GM15510 (cell line): ENCODE results near the gene NUFIP1.

Source experiments
- POLR2A ChIP-seq: IDR thresholded peaks from 3 replicates; pipeline ENCODE4 v1.6.1; 2011; ENCODE audit warnings: borderline replicate concordance; ENCODE audit not compliant: insufficient read length; ENCODE audit errors: extremely low read depth

The NUFIP1 gene

DNA sequence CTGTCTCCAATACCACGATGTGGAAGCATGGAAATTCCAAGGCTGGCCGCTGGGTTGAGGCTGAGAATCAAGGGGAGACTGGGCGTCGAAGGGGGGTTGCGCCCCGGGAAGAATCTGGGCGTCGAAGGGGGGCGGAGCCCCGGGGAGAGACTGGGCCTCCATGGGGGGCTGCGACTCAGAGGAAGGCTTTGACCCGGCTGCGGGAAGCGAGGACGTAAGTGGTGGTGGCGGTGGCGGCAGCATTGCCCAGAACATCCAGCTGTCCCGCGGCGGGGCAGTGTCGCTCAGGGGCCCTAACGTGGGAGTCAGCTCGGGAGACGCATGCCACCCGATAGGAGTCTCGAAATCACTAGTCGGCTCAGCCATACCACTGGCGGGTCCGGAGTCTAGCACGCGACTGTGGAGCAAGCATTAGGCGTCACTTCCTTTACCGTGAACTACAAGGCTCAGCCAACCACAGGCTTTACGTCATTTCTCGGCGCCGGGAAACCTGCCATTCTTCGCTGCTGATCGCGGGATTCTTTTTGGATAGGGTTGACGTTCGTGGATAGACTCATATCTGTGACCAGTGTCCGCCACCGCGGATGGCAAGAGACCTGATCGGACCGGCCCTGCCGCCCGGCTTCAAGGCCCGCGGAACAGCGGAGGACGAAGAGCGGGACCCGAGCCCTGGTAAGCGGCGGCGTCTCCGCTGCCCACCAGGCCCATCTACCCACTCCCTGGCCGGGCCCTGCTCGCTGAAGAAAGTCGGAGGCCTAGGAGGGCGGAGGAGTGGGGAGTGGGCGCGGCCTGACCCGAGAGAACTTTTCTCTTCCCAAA, at the start of gene NUFIP1, which contains the start of gene GPALPP1:
TSS of gene NUFIP1 (minus strand) at position 401 of the 819 bp plus-strand sequence. CDS start at position 366, 35 bp downstream.
TSS of gene GPALPP1 (plus strand) at position 468 of the 819 bp plus-strand sequence. CDS start at position 585, 117 bp downstream.
- TF ChIP-seq POLR2A: peak; percentile 59

- no peak for TF ChIP-seq POLR2A
Measured at GRCh38 chr13:45036206-45036605, 46.9 kb upstream of the NUFIP1 start.

GRCh38 chr13:45034342-45034741, 45.1 kb upstream of the NUFIP1 start:
- TF ChIP-seq POLR2A: no peak

DNA sequence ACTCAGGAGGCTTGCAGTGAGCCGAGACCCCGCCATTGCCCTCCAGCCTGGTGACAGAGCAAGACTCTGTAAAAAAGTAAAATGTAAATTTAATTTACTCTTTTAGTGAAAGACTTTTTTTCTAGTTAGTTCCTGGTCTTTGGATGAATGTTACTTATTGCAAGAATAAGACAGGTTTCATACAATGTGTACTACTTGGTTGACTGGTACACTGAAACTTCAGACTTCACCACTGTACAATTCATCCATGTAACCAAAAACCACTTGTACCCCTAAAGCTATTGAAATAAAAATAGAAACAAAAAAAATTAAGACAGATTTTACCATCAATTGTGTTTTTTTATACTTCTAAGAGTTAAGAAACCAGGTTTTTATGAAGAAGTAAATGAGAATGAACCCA, 35.6 kb upstream of the NUFIP1 start:
- TF ChIP-seq POLR2A: no peak

GRCh38 chr13:45021250-45021649, 32.0 kb upstream of the NUFIP1 start:
- TF ChIP-seq POLR2A: no peak

GRCh38 chr13:45016792-45017425, 27.6 kb upstream of the NUFIP1 start:
- TF ChIP-seq POLR2A: no peak

DNA sequence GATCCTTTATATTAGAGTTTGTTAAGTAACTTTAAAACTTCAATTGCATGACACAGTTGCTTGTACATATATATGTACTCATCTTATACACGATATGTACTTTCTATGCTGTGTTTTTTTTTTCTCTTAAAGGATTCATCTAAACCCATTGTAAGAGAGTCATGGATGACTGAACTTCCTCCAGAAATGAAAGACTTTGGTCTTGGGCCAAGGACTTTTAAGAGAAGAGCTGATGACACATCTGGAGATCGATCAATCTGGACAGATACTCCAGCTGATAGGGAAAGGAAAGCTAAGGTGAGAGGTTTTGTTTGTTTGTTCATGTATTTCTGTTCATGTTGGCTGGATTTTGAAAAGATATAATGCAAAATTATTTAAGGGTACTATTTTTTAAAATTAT, 26.0 kb upstream of the NUFIP1 start:
- TF ChIP-seq POLR2A: no peak

GRCh38 chr13:45011198-45011597, 21.9 kb upstream of the NUFIP1 start:
- no peak for TF ChIP-seq POLR2A

DNA sequence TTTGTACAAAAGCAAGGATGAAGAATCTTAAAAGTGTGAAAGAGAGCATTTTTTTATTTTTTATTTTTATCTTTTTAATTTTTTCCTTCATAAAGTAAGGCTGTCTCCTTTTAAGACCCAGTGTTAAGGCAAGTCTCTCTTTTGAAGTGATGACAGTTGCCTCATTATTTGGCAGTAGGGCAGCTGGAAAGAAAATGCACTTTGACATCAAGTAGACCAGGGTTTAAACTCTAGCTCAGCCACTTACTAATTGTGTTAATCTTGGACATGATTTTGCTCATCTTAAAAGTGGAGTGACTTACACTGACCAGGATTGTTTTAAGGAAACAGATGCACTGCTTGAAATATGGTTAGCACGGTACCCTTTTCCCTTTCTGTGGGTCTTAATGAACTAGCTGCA, 18.6 kb upstream of the NUFIP1 start:
- no peak for TF ChIP-seq POLR2A

- TF ChIP-seq POLR2A: no peak
Measured at GRCh38 chr13:45007225-45007624, 18.0 kb upstream of the NUFIP1 start.

DNA sequence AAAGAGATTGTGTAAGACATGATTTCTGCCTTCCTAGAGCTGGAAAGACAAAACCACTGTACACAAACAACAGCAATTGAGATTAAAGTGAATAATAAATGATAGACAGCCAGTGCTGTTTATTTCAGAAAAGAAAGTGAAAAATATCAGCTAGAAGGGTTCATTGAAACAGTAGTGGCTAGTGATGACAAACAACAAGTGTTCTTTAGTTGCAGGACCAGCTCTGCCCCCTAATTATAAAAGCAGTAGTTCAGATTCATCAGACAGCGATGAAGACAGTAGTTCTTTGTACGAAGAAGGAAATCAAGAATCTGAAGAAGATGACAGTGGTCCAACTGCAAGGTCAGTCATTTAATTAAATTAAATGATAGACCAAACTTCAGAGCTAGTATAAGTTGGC, 14.8 kb upstream of the NUFIP1 start:
- TF ChIP-seq POLR2A: no peak

DNA sequence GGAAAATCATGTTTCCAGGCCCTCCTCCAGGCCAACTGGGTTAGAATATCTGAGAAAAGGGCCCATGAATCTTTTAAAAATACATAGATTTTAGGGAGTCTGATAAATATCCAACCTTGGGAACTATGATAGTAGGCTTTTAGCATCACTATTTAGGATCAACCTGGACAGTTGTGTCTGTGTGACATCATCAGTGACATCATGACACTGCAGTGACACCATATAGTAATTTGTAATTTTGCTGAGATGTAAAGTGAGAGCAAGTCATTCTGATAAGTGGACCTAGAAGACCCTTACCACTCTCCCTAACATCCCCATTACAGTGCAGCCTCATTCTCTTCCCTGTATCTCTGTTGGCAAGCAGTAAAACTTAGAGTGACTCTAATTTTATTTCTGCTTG, 14.1 kb upstream of the NUFIP1 start:
- TF ChIP-seq POLR2A: no peak

DNA sequence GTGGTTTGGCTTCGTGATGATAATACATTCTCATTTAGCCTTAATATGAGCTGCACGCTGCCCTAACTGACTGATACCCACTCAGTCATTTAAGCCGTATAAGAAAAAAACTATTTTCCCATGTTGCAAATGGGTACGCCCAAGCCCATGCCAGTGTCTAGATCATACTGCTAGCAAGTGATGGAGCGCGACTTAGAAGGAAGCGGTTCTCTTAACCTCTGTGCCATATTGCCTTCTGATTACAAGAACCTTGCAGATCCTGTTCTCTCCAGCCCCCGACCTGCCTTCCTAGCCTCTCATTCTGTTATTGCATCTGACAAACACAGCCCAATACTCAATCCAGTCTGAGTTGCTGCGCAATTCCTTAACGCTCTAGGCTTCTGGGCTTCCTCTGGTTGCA, 670 bp upstream of the NUFIP1 start:
- TF ChIP-seq POLR2A: no peak

DNA sequence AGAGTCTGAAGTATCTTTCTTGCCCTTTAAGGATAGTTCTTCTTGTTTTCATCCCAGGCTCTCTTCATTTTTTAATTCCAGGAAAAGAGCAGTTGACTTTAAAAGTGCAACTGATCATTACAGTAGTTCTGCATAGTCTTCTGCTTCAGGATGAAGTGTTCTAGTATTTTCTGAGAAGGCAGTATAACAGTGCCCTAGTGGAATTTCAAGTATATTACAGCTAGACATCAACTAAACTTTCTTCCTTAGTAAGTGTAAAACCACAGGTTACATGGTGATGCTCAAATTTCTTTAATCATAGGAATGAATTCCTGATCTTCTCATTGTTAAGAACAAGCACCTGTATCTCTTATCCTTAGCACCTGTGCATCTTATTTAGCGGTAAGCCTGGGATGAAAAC, 10.9 kb downstream of the NUFIP1 start:
- TF ChIP-seq POLR2A: no peak

- TF ChIP-seq POLR2A: no peak
Measured at GRCh38 chr13:44976949-44977583, 12.2 kb downstream of the NUFIP1 start.
